HG02870 (cell line): ENCODE measurements around the gene FAM83C.
"Not testable (repeated sequence)": the region's sequence is repeated elsewhere in the genome, so short reads cannot be mapped to it uniquely, and the experiment has no call there.

Experiments used
- ATAC-seq: cut with Tn5 transposase; IDR thresholded peaks from one replicate; pipeline ENCODE4 v1.9.1; 2021; ENCODE audit warnings: mild to moderate bottlenecking, moderate library complexity; ENCODE audit not compliant: unreplicated experiment

Gene FAM83C

GRCh38 chr20:35319192-35319870 lies 27.1 kb upstream of the FAM83C start:
- no peak for ATAC-seq

DNA sequence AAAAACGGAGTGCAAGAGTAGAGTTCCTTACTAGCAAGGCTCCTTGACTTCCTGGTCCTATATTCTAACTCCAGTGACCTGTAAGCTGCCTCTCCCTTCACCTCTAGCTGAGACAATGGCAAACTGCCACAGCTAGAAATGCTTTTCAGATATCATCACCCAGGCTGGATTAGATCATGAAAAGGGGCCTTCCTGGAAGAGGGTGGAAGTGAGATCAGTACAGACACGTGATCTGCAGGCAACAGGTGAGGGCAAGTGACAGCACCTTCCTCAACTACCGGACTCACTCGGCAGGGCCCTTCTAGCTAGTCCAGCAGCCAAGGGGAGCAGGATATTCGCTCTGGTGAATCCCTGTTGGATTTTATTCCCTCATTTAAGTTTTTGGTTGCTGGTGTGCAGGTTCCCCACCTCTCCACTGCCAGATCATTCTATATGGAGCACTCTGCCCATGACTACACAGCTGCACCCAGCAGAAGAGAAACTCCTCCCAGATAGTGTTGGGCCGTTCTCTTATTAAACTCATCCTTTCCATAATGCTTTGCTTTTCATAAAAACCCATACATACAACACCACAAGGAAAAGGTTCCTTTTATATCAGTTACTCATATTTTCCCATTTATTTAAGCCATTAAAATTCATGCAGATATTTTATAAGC lies 26.4 kb upstream of the FAM83C start:
- no peak for ATAC-seq

DNA sequence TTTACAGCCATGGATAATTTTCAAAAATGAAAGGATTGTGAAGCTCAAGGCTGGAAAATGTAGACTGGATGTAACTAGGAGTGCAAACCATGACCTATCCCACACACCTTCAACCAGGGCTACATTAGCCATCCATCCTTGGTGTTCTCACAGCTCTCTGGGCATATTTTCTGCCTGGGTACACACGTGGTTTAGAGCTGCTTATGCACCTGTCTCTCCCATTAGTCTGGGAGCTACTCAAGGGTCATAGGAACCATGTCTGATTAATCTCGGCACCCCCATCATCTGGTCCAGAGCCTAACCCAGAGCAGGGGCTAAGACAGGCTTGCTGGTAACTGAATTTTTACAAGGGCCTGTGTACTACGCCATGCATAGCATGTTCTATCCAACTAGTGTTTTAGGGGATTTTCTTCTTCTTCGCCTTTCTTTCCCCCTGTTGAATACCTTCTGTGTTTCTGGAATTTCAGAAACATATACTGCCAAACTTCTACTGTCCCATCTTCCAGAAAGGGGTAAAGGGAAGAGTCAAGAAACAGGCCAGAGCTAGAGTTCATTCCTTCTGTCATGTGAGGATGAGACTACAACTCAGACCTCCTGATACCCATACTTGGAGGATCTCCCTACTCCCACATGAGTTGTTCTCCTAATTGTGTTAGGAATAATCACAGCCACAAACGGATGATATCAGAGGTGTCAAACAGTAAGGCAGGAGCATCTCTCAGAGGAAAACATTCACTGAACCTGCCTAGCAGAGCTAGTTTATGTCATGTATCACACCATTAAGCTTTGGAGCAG lies 25.4 kb upstream of the FAM83C start:
- ATAC-seq, result no peak

- no peak for ATAC-seq
Measured at GRCh38 chr20:35316086-35316485, 23.9 kb upstream of the FAM83C start.

DNA sequence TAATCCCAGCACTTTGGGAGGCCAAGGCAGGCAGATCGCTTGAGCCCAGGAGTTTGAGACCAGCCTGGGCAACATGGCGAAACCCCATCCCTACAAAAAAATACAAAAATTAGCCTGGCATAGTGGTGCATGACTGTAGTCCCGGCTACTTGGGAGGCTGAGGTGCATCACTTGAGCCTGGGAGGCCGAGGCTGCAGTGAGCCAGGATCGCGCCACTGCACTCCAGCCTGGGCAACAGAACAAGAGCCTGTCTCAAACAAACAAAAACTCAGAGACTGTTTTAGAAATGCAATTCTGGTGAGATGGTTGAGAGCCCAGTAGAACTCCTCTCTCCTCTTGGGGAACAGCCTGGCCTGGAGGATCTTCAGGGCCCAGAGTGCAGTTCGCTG lies 23.4 kb upstream of the FAM83C start:
- not testable (repeated sequence) for ATAC-seq

DNA sequence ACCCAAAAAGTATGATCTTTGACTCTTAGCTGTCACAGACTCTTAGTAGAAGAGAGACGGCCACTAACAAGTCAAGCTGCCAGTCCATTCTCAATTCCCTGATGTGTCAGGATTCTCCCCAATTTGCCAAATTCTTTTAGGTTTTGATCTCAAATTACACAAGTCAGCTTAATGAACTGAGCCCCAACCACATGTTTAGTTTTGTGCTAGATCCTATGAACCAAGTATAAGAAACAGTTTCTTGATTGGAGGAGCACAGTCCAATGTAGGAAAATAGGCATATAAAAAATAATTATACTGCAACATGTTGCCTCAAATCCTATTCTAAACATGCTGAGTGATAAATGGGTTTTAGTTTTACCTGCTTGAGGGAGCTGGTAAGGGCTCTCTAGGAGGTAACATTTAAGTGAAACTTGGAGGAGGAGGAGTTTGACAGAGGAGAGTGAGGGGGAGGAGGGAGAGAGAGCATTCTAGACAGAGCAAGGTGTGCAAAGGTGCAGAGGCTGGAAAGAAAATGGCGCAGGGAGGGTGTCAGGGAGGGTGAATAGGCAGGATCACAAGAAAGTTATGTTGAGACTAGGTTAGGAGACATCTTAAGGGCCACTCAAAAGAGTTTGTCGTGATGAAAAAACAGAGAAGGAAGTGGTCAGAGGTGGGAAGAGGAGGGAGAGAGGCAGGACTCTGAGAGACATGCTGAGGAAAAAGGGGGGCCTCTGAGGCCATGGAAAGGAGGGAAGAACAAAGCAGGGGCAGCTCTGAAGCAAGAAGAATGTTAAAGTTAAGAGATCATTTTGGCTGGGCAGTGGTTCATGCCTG lies 22.8 kb upstream of the FAM83C start:
- no peak for ATAC-seq

- no peak for ATAC-seq
Measured at GRCh38 chr20:35312318-35312717, 20.1 kb upstream of the FAM83C start.

GRCh38 chr20:35311822-35312221 lies 19.6 kb upstream of the FAM83C start:
- ATAC-seq, result no peak

DNA sequence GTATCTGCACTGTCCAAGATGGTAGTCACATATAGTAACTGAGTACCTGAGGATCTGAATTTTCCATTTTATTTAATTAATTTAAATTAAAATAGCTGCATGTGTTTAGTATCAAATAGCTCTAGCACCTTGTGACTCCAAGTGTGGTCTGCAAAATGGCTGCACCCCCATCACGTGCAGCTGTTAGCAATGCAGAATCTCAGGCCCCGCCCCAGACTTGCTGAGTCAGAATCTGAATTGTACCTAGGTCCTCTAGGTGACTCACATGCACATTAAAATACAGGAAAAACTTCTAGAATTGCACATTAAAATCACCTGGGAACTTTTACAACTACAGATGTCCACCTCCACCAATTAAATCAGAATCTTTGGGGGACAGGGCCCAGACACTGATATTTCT lies 19.2 kb upstream of the FAM83C start:
- no peak for ATAC-seq

GRCh38 chr20:35307666-35308653 lies 15.7 kb upstream of the FAM83C start:
- no peak for ATAC-seq

DNA sequence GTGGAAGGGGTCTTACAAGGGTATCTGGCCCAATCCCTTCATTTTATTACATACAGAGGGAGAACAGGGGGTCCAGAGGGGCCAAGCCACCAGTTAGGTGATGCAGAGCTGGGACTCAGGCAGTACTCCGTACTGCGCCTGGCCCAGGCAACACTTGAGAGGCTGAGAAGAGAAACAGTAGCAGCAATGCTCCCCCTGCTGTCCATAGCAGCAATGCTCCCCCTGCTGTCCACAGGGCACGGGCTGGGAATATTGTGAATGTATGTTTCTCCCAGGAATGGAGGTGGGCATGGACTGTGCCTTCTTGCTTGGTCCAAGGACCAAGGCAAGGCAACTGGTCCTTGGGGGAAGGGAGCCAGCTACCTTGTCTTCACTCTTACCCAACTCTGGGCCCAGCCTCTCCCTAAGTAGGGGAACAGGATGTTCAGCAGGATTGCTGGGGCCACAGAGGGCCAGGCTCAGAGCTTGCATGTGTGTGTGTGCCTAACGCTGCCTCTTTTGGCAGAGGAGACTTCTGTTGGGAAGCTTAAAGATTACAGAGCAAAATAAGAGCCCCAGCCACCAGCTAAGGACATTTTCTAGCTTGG lies 14.8 kb upstream of the FAM83C start:
- ATAC-seq, result no peak

DNA sequence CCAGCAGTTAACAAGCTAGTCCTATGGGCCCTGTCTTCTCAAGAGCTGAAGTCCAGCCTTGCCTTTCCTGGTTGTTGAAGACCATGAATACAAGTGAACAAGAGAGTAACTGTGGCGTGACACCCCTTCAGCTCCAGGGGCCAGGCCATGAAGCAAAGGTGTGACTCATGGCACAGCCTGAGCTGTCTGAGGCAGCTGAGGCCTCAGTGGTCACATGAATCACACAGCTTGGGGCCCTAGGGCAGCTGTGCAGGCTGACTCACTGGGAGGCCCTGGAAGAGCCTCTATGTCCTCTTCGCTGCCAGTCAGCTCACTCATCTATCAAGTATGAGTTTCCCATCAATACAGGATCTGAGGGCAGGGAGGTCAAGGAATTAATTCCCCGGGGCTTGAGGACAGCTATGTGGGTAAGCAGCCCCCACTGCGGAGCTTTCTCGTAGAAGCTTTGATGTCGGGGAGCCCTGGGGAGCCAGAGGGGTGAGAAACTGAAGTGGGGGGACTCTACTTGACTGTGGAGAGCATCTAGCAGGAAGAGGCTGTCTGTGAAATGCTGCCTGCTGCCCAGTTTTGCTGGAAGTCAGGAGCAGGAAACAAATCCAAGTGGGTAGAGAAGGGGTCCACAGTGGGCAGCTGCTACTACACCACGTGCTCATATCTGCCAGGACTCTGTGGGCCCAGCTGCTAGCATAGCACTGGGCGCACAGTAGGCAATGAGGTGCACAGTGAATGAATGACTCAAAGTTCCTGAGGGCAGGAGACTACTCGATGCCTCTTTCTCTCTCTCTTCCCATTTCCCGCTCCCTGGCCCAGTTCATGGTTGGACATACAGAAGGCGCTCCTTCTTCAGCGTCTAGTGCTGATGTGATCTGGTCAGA lies 13.7 kb upstream of the FAM83C start:
- ATAC-seq, result no peak

- no peak for ATAC-seq
Measured at GRCh38 chr20:35304956-35305355, 12.7 kb upstream of the FAM83C start.

GRCh38 chr20:35303735-35304491 lies 11.7 kb upstream of the FAM83C start:
- ATAC-seq, result no peak

DNA sequence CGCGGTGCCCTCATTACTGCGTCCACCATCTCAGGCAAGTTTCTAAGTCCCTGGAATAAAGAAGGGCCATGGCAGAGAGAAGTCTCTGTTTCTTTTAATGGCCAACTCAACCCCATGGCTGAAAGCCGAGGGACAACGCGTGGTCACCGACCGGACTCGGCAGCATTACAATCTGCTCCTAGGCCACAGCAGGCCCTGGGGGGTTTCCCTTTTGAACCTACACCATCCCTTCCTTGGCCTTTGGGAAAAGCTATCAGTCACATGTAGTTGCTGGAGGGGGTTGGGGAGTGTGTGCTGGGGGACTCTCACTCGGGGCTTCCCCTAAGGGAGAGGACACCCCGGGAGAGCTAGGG lies 11.1 kb upstream of the FAM83C start:
- ATAC-seq, result no peak

DNA sequence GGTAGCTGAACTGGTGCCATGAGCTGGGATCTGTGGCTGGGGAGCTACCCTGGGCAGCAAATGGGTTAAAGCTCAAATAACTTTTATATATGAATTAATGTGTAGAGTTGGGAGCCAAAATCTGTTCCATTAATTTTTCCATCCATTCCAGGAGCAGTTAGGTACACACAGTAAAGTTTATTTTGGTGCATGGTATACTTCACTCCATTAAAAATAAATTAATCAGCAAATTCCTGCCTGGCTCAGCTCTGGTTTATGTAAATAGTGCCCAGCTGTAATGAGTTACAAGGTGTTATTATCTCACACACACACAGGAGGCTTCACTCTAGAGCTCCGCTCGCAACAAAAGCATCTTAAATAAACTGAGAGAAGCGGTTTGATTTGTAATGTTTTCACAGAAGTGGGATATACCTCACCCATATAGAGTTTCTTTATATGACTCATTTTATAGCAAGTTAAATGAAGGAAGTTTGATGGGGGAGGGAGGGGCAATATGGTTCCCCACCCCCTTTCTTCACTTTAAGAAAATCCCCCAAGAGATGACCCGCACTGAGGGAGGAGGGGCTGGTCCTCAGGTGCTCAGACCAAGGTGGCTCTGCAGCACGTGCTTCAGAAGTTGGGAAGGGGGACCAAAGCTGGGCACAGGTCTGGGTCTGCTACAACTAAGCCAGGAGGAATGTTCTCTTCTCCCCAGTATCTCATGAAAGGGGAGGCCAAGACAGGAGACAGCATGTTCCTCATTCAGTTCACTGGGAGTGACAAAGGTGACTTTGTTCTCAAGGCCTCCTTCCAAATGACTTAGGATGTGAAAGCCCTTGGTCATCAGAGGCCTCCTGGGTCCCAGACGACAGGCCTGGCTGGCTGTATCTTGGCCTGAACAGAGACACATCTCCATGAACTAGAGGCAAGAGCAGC lies 10.5 kb upstream of the FAM83C start:
- no peak for ATAC-seq

- no peak for ATAC-seq
Measured at GRCh38 chr20:35301426-35301825, 9.2 kb upstream of the FAM83C start.
